GM19397 (cell line): ENCODE measurements around the gene SARDH.

Experiments
- ATAC-seq: cut with Tn5 transposase; IDR thresholded peaks from one replicate; pipeline ENCODE4 v1.9.1; 2021; ENCODE audit warnings: mild to moderate bottlenecking, moderate library complexity; ENCODE audit not compliant: unreplicated experiment

SARDH gene

DNA sequence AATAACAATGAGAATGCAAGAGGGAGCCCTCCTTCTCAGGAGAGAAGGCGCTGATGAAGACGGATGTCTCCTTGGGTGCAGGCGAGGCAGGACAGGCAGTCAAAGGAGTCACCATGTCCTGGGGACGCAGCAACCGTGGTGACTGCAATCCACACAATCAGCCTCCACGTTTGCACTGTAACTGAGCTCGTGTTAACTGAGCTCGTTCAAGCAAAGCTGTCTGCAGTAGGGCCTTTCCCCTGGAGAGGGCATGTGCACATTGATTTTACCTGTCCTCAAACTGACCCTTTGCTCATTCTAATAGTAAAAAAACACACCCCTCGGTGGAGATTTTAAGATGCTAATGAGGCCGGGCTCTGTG lies 2.8 kb downstream of the SARDH start:
- ATAC-seq: no peak

DNA sequence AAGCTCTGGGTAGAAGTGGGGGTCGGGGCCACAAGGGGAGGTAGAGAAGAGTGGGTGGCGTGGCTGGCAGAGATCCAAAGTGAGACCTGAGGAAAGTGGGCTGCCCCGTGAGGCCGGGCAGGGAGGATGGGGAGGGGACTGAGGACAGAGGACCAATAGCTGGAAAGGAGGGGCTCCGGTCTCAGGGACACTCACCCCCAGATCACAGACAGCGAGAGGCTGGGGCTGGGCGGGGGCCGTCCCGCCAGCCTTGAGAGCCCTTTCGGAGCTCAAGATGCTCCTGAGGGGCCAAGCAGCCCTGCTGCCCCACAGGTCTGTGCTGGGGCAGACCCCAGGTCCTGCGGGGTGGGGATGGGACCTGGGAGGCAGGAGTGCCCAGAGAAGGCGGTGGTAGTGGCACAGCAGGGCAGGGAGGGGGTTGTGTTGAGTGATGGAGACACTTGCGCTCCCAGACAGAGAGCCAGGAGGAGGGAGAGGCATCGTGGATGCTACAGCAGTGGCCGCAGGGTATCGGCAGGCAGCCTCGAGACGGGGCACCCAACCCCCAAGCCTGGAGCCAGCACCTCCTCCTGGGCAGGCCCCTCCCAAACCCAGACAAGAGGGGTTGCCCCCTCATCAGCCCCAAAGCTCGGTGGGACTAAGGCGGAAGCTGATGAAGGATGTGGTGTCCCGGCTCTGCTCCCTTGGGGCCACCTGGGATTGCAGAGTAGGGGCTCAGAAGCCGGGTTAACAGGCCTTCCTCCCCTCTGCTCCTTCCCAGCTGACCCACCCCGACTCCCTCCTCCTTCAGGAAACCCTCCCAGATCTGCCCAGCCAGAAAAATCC lies 3.4 kb downstream of the SARDH start:
- ATAC-seq: no peak

DNA sequence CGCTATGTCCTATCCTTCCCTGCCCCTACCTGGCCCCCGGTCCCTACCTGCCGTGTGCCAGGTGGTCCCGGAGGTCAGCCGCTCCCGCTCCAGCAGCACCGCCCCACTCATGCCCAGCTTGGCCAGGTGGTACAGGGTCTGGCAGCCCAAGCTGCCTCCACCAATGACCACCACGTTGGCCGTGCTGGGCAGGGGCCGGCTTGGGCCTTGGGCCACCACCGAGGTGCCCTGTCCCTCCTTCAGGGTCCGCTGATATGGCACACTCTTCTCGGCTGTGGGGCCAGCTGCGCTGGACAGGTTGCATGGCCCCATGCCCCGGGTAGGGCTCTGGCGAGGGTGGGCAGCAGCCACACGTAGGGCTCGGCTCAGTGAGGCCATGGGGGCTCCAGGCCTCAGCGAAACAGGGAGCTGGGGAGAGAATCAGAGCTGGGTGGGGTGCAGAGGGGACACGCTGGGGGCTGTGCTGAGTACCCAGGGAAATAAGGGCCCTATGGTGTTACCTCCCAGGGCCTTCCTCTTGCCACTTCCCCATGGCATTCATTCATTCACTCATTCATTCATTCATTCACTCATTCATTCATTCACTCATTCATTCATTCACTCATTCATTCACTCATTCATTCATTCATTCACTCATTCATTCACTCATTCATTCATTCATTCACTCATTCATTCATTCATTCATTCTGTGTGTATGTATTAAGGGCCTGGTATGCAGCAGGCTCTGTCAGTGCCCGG lies 4.2 kb downstream of the SARDH start:
- no peak for ATAC-seq

DNA sequence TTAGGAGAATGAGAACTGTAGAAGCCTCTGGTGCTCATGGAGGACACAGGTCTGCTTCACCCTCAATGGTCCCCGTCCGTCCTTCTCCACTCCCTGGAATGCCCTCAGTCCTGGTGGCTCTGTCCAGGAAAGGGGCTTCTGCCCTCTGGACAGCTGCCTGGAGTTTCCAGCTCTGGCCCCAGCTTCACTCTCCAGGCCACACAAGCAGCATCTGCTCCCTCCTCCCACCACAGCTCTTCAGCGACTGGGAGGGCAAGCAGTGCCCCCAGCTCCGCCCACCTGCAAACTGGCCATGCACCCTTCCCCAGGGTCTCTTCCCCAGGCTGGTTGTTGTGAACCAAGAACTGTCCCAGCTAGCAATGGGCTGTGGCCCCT lies 4.7 kb downstream of the SARDH start:
- ATAC-seq: no peak

DNA sequence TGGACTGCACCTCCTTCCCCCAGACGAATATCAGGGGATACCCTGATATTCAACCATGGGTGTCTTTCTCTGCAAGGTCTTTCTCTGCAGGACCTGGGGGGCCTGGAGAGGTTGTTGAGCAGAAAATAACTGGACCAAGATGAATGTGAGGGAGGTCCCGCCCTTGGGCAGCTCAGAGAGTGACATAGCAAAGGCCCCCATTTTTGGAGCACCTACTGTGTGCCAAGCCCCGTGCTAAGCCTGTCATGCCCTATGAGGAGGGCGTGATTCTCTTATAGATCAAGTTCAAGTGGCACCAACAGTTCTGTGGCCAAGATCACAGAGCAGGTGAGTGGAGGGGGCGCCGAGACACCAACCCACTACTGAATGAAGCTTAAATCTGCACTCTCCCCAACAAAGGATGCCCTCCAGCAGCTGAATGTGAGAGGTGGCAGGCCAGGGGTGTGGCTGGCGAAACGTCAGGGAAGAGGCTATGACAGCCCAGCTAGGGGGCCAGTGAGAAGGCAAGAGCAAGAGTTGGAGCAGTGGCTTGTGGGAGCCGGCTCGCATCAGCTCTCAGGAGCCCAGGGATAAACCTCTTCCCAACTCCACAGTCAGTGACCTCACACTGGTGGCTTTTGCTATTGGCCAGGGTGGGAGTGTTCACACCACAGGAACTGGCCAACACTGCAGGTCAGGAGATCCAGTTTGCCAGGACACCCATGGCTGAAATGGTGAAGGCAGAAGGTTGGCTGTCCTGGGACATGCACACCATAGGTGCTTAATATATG lies 5.3 kb downstream of the SARDH start:
- ATAC-seq: no peak

DNA sequence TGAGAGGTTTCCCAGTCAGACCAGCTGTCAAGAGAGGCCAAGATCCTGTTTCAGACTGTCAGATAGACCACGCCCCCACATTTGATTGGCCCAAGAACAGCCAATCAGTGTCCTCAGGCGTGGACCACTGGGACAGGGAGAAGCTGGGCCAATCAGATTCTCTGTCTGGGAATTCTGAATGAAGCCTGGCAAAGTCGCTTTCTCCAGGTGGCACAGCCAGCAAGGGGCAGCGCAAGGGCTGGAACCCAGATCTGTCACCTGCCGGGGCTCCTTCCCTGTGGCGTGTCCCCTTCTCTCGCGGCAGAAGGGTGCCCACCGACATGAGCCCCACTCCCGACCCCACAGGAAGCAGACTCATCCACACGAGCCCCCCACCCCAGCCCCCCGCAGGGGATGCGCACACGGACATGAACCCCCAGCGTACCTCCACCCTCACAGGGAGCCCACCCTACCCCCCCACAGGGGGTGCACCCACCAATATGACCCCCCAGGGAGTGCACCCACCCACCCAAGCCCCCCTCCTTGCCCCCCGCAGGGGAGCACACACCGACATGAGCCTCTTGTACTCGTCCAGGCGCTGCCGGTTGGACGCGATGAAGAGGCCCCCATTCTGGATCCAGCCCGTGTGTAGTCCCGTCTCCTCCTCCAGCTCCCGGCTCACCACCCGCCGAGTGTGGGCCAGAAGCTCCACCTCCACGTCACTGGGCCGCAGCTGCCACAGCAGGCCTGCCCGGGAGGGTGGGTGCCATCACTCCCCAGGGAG lies 6.1 kb downstream of the SARDH start:
- ATAC-seq: no peak

DNA sequence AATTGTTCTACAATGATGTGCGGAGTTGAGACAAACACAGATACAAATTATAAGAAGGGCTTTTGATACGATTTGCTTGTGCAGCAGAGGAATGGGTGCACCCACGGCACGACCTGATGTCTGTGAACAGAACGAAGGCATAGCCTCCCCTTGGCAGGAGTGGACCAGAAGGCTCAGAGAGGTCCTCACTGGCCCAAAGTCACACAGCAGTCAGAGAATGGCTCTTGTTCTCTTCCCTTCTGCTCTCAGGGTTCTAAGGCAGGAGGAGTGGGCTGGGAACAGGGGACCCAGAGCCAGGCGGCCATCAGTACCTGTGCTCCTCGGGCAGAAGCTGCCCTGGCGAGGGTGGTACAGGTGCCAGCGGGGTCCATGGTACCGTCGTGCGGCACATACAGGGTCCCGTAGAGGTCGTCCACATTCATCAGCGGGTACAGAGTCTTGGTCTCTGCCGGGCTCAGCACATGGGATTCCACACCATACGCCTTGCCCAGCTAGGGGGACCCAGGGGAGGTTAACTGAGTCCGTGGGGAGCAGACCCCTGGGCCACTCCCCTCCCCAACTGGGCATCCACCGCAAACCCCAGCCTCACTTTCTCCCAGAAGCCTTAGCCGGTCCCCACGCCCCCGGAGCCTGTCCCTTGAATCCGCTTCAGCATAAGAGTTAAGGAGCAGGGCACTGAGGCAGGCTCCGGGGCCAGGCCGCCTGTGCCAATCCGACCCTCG lies 7.0 kb downstream of the SARDH start:
- ATAC-seq: no peak

DNA sequence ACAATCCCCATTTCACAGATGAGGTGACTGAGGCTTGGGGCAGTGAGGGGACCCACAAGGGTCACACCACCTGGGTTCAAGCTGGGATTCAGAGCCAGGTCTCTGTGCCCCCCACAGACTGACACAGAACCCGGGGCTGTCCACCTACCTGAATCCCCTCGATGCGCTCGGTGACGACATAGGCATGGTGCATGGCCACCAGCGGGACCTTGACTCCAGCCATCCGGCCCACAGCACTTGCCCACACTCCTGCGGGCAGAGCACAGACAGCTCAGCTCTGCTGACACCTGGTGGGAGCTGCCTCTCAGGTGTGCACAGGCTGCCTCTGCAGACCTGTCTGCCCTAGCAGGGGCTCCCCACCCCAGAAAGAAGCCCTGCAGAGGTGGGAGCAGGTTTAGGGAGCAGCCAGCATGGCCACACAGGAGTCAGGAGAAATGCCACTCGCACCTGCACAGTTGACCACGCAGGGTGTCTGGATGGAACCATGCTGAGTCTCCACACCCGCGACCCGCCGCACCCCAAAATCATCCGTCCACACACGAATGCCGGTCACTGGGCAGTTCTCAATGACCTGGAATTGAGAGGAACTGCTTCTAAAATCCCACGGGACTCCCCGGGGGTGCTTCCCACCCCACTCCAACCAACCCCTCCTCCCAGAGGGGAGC lies 8.4 kb downstream of the SARDH start:
- ATAC-seq: no peak

DNA sequence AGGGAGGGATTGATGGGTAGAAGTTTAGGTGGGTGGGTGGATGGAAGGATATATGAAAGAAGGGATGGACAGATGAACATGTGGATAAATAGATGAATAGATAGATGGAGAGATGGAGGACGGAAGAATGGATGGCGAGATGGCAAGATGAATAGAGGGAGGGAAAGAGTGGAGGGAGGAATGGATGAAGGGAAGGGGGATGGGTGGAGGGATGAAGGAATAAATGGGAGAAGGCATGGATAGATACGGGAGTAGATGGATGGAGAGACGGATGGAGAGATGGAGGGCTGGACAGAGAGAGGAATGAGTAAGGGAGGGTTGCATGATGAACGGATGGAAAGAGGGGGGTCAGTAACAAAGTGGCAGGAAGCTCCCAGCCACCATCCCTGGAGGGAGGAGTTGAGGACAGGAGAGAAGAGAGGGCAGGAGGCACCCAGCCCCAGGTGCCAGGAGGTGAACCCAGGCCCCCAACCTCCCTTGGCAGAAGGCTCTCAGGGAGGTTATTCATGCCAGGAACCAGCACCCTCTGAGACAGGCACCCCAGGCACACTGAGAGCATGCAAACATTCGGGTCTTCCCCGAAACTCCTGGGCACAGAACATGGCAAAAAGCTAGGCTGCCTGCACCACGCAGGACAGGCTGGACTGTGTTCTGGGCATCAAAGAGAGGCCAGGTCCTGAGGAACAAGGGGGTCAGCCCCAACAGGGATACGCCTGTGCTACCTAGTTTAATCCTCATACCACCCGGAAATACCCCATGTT lies 9.1 kb downstream of the SARDH start:
- ATAC-seq: no peak

DNA sequence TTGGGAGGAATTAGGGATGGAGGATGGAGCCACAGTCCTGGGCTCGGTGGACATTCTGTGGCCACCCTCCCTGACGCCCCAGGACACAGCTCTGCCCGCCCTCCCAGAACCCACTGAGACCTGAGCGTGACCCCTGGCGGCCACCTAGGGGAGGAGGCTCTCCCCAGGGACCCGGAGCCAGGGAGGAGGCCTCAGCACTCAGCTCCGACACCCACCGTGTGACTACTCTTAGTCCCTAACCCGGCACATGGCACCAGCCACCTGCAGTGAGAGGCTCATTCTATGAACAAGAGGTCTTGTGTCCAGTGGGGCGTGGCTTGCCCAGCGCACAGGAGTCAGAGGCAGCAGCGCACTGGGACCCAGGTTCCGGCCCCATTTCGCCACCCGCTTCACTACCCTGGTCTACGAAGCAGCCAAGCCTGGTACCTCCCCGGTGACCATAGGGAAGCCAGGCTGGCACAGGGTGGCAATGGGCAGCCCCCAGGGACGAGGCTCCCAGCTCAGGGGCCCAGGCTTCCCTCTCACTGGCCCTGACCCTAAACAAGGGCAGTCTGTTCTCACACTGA lies 10.2 kb downstream of the SARDH start:
- no peak for ATAC-seq

DNA sequence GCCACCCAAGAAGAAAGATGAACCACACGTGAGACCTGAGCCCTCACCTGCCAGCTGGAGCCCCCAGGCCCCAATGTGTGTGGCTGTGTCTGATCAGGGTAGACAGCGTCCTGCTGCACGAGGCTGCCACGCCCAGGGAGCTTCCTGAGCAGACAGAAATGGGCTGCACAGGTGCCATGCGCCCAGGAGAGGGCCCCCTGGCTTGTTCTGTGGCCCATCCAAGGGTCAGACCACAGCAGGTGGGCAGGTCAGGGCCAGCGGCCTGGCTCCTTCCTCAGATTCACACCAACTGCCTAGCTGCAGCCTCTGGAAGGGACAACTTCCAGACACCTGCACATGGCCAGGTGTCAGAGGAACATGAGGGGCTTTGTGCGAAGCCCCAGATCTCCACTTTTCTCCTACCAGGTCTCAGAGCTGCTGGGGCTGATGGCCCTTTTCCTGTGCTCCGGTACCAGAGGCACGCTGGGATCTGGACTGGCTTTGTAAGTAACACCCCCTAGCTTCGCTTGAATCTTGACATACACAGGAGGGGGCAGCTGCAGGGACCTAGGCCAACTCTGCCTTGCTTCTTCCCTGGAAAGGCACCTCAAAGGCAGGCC lies 10.8 kb downstream of the SARDH start:
- no peak for ATAC-seq

DNA sequence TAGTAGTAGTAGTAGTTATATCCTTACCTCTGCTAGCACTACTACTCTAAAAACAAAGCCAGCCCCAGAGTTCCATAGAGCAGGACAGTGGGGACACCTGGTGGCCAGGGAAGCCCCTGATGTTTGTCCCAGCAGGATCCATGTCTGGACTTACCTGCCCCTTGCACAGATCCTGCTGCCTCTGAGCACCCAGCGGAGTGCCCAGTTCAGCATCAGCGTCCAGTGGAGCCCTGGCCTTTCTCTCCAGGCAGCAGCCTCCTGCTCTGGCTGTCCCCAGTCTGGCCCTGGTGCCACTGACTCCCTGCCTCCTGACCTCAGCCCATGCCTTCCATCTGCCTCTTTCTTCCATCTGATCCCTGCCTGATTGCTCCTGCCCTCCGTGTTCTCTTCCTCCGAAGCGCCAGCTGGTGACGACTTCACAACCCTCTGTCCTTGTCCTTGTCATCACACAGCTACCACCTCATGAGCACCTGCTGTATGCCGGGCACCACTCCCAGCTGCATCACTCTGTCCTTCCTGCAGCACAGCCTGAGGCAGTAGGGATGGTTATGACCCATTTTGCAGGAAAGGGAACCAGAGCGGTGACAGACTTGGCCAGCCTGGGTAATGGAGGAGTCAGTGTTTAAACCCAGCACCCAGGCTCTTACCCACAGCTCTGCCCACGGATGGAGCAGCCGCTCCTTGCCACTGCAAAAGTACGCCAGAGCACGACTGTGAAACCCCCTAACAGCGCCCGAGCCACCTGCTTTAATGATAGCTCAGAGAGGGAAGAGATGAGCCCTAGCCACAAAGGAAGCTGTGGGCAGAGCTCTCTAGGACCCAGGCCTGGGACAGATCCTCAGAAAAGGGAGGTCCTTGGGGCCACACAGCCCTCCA lies 11.5 kb downstream of the SARDH start:
- no peak for ATAC-seq

DNA sequence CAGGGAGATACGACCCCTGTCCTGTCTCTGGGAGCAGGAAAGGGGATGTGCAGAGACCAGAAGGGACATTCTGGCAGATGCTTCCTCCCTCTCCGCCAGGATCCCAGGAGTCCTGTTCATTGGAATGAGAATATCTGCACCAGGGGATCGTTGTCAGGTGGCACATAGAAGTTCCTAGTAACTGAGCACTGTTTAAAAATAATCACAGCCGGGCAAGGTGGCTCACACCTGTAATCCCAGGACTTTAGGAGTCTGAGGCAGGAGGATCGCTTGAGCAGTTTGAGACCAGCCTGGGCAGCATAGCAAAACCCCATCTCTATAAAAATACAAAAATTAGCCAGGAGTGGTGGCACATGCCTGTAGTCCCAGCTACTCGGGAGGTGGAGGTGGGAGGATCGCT lies 12.3 kb downstream of the SARDH start:
- ATAC-seq: no peak

DNA sequence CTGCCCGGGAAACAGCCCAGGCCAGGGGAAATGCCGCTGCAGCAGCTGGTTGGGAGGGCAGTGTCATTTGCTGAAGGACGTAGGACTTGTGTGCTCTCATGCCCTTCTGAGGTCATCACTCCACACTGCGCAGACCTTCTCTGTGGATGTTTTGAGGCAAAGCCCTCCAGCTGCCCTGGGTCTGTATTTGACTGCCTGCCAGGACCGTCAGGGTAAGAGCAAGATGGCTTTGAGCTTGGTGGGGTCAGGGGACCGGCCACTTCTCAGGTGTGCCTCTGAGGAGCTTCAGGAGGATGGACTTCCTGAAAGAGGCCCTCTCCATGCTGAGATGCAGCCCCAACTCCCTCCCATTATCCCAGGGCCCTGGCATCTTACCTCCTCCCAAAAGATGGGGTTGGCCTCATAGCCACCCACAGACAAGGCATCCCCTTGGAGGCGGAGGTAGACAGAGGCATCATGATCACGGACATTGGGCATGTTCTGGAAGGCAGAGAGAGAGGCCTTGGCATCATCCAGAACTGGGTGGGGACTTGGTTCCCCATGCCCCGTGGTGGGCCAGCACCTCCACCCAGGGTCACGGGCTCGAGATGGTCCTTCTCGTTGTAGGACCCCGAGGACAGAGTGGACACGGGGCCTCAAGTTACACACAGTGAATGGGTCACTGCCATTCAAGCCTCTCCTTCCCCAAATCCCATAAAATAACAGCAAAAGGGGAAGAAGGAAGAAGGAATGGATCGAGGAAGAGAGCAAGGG lies 19.4 kb downstream of the SARDH start:
- no peak for ATAC-seq

DNA sequence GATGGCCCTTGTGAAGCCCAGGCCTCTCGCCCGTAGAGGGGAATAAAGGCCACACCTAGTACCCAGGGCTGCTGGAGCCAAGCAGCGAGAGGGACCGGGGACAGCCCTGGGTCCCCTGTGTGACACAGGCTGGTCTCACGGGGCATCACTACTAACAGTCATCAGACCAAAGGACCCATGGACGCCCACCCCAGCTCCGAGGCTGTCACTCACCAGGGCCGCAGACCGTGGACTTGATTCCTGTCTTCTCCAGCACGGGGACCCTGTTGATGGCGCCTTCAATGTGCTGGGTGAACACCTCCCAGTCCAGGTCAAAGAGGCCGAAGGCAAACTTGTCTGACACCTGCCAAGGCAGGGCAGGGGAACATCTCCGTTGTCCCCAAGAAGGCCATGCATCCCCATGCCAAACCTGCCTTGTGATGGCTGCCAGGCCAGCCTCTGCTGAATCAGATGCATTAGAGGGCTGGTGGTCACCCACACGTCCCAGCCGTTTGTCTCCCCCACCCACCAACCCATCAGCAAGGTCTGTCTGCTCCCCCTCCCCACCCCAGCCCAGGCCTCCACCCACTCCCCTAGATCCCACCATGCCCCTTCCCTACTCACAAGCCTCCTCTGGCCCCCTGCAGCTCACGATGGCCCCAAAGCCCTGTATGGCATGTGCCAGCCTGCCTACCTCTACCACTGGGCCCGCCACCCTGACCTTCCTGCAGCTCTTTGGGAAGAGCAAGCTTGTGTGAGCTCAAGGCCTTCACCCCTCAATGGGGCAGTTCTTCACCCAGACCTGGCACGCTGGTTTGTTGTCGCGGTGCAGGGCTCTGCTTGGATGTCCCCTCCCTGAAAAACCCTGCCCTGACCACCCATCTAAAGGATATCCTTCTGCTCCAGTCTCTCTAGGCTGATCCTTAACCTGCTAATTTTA lies 20.8 kb downstream of the SARDH start:
- ATAC-seq: no peak
